Activated naive CD8-positive, alpha-beta T cell (primary cell): ENCODE results near the gene C4orf51.
"Not testable (repeated sequence)": the region's sequence is repeated elsewhere in the genome, so short reads cannot be mapped to it uniquely, and the experiment has no call there.

Experiments
- H3K27ac Mint-ChIP-seq: one replicate; pipeline ENCODE4 v1.8.0; 2021; ENCODE audit warnings: mixed read lengths
- H3K27me3 Mint-ChIP-seq: one replicate; pipeline ENCODE4 v1.8.0; 2021; ENCODE audit warnings: mixed read lengths
- H3K36me3 Mint-ChIP-seq: one replicate; pipeline ENCODE4 v1.8.0; 2021; ENCODE audit warnings: mixed read lengths
- H3K4me1 Mint-ChIP-seq: one replicate; pipeline ENCODE4 v1.8.0; 2021; ENCODE audit warnings: low read depth, mixed read lengths
- H3K4me3 Mint-ChIP-seq: one replicate; pipeline ENCODE4 v1.8.0; 2021; ENCODE audit warnings: mild to moderate bottlenecking, mixed read lengths
- H3K9me3 Mint-ChIP-seq: one replicate; pipeline ENCODE4 v1.8.0; 2021; ENCODE audit warnings: low read depth, mixed read lengths

Gene C4orf51

DNA sequence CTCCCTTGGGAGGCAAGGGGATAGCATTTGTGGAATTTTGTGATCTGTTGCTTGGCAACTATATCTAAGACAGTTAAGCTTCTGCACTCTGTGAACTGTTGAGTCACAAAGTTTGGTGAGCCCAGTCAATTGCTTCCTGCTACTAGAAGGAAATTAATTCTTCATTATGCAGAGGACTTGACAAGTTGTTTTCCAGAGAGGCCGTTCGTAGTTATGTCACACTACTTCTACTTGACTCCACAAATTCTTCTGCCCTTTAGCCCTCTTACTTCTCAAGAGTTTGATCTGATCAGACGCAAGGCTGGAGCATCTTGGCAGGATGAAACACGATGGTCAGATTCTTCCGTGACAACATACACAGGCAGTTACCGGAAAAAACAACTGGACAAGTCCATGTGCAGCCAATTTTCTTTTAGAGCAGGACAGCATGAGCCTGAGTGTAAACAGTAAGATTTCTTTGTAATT, at the start of gene C4orf51:
Gene C4orf51, plus strand, starts transcription at position 156 of the 465 bp plus-strand sequence. Its CDS starts 58 bp downstream, at position 214.
- Mint-ChIP-seq H3K9me3 (peaks cover 13% of the 10 kb centered on the region), H3K4me3 (no peak within 1 kb of the TSS), H3K36me3 (no peaks in the 10 kb centered on the region), H3K27me3 (peaks cover 6% of the 10 kb centered on the region), H3K4me1 (no peaks in the 10 kb centered on the region), H3K27ac (no peak within 1 kb of the TSS)

DNA sequence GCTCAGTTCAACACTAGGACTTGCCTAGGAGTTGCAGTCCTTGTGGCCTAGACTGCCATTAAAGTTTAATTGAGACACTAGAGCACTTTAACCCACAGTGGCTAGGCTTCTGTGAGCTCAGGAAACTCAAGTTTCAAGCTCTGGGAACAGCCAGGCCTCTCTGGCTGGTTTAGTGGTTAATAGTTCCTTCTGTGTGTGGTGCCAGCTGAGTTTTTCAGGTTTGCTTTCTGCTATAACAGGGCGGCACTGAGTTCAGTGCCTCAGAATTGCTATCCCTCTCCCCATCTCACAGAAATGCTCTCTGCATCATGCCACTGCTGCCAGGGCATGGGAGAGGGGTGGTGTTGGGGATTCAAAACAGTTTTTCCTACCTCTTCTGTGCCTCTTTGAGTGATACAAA, 44.8 kb upstream of the C4orf51 start:
- Mint-ChIP-seq H3K9me3 (no peaks in the 10 kb centered on the region), H3K4me3 (no peak overlapping the region), H3K27me3 (no peaks in the 10 kb centered on the region), H3K4me1 (peaks cover 9% of the 10 kb centered on the region), H3K36me3 (peaks cover 22% of the 10 kb centered on the region), H3K27ac (no peak overlapping the region)

DNA sequence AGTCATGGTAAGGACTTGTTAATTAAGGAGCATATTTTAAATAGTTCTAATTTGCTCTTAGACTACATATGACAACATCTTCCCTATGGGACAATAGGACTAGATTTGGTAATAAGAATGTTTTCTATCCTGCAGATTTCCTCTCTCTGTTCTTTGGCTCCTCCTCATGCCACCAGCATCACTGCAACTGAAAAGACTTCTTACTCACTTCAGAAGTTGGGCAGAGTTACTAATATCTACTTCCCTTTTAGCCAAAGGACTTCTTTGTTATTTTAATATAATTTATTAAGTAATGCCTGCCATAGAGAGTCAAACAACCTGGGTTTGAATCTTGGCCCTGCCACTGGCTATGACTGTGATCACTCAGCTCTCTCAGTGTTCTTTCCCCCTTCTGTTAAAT, 44.3 kb upstream of the C4orf51 start:
- no peaks in the 10 kb centered on the region for H3K9me3 Mint-ChIP-seq
- no peak overlapping the region for H3K27ac Mint-ChIP-seq
- H3K36me3 Mint-ChIP-seq = peaks cover 21% of the 10 kb centered on the region
- peaks cover 9% of the 10 kb centered on the region for H3K4me1 Mint-ChIP-seq
- no peak overlapping the region for H3K4me3 Mint-ChIP-seq
- no peaks in the 10 kb centered on the region for H3K27me3 Mint-ChIP-seq

DNA sequence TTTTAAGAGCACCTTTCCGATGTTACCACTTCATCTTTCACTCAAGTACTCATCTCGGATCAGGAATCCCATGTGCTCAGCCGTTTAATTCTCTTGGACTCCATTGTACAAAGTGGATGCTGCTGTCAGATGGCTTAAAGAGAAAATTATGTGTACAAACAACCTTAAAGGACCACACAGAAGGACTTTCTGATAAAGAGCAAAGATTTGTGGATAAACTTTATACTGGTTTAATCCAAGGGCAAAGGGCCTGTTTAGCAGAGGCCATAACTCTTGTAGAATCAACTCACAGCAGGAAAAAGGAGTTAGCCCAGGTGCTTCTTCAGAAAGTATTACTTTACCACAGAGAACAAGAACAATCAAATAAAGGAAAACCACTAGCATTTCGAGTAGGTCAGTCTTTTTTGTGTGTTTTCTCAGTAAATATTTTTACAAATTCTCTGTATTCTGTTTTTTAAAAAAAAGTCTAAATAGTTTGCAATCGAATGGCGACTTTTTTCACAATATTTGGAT, 40.7 kb upstream of the C4orf51 start:
- H3K9me3 Mint-ChIP-seq = no peaks in the 10 kb centered on the region

DNA sequence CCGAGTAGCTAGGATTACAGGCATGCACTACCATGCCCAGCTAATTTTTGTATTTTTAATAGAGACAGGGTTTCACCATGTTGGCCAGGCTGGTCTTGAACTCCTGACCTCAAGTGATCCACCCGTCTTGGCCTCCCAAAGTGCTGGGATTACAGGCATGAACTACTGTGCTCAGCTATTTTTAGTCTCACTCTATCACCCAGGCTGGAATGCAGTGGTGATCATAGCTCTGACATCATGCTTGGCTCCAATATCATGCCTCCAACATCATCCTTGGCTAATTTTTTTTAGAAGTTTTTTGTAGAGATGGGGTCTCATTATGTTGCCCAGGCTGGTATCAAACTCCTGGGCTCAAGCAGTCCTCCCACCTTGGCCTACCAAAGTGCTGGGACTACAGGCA, 39.7 kb upstream of the C4orf51 start:
- not testable (repeated sequence) for H3K27me3 Mint-ChIP-seq, H3K9me3 Mint-ChIP-seq, H3K27ac Mint-ChIP-seq, H3K4me1 Mint-ChIP-seq, H3K4me3 Mint-ChIP-seq
- peaks cover 32% of the 10 kb centered on the region for H3K36me3 Mint-ChIP-seq

More for the DNA sequence above, 40.7 kb upstream of the C4orf51 start:
- Mint-ChIP-seq H3K4me1 (no peaks in the 10 kb centered on the region), H3K27ac (no peak overlapping the region), H3K36me3 (peaks cover 30% of the 10 kb centered on the region), H3K27me3 (no peaks in the 10 kb centered on the region), H3K4me3 (no peak overlapping the region)

DNA sequence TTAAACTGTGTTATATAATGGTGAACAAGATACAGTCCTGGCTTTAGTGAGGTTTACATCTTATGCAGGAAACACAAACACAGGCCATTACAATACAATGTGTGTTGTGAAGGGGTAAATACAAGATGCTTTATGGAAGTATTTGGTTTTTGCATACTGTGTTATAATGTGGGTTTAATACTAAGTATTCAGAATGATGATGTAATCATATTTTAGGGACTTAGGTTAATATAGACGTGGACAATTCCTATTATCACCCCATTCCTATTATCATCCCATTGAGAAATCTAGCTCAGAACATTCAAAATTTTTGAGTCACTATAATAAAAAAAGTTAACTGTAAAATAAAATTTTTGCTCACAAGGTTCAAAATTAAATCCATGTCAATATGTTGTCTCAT, 36.7 kb upstream of the C4orf51 start:
- Mint-ChIP-seq H3K36me3 (peaks cover 43% of the 10 kb centered on the region), H3K4me3 (no peak overlapping the region), H3K9me3 (no peaks in the 10 kb centered on the region), H3K27me3 (no peaks in the 10 kb centered on the region), H3K27ac (no peak overlapping the region), H3K4me1 (no peaks in the 10 kb centered on the region)

DNA sequence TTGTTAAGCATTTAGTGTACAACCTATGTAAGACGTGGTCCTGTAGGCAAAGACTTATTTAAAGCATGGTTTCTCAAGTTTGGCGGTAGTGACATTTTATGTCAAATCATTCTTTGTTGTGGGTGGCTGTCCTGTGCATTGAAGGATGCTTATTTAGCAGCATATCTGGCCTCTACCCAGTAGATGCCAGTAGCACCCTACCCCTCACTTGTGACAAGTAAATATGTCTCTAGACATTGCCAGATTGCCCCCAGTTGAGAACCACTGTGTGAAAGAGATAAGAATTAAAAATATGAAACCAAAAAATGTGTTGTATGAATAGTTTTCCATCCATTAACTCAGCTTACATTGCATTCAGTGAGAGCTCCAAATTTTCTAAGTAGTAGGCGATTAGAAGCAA, 35.2 kb upstream of the C4orf51 start:
- peaks cover 35% of the 10 kb centered on the region for H3K36me3 Mint-ChIP-seq

DNA sequence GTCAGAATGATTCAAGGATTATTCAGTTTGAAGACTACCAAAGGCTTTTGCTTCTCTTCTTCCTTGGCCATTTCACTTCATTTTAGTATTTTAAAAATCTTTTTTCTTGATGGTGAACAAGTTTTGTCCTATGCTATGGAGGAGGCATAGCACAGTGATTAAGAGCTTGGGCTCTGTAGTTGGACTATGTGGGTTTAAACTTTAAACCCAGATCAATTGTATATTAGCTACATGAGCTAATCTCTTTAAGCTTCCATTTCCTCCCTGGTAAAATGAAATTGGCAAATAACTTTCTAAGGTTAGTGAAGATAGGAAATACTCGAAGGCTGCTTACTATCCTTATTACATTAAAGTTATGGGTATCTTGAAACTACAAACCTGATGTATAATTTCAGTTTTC, 23.8 kb upstream of the C4orf51 start:
- H3K4me3 Mint-ChIP-seq = no peak overlapping the region
- no peak overlapping the region for H3K27ac Mint-ChIP-seq
- no peaks in the 10 kb centered on the region for H3K4me1 Mint-ChIP-seq
- no peaks in the 10 kb centered on the region for H3K27me3 Mint-ChIP-seq
- peaks cover 63% of the 10 kb centered on the region for H3K36me3 Mint-ChIP-seq
- H3K9me3 Mint-ChIP-seq = peaks cover 8% of the 10 kb centered on the region

More for the DNA sequence above, 35.2 kb upstream of the C4orf51 start:
- Mint-ChIP-seq H3K27me3 (no peaks in the 10 kb centered on the region), H3K4me1 (no peaks in the 10 kb centered on the region), H3K27ac (no peak overlapping the region), H3K9me3 (no peaks in the 10 kb centered on the region), H3K4me3 (no peak overlapping the region)

DNA sequence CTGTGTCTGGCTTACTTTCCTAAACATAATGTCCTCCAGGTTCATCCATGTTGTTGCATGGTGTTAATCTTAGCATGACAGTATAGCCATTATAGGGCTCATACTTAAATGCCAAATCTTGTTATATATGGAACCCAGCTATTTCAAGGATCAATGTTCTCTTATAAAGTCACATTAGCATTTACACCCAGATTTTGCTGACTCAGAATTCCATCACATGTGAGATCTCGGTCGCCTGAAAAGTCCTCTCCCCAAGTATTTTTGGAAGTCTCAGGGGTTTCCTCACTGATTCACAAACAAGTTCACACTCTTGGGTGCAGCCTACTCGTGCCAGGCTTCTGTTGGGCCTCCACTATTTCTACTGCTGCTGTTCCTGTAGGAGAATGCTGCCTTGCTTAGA, 19.9 kb upstream of the C4orf51 start:
- H3K4me1 Mint-ChIP-seq = no peaks in the 10 kb centered on the region
- H3K4me3 Mint-ChIP-seq = no peak overlapping the region
- H3K27me3 Mint-ChIP-seq = no peaks in the 10 kb centered on the region
- no peak overlapping the region for H3K27ac Mint-ChIP-seq
- H3K9me3 Mint-ChIP-seq = peaks cover 22% of the 10 kb centered on the region
- H3K36me3 Mint-ChIP-seq = peaks cover 64% of the 10 kb centered on the region

DNA sequence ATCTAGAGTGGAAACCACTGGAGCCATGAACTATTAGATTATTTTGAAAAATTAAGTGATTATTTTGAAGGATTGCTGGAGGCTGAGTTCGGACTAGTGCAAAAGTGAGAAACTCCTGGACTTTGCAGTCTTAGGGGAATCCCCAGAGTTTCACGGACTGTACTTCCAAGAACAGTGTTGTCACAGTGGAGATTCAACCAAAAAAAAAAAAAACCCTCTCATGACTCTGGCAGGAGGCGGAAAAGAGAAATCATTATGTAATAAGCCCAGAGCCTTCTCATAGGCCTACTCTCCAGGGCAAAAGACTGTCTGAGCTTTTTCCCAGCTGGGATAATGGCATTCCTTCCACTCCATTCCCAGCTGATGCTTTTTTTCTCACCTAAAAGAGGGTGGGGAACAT, 16.8 kb upstream of the C4orf51 start:
- H3K27ac Mint-ChIP-seq = no peak overlapping the region
- peaks cover 42% of the 10 kb centered on the region for H3K36me3 Mint-ChIP-seq
- H3K4me3 Mint-ChIP-seq = no peak overlapping the region
- H3K27me3 Mint-ChIP-seq = no peaks in the 10 kb centered on the region
- no peaks in the 10 kb centered on the region for H3K4me1 Mint-ChIP-seq
- H3K9me3 Mint-ChIP-seq = peaks cover 22% of the 10 kb centered on the region

DNA sequence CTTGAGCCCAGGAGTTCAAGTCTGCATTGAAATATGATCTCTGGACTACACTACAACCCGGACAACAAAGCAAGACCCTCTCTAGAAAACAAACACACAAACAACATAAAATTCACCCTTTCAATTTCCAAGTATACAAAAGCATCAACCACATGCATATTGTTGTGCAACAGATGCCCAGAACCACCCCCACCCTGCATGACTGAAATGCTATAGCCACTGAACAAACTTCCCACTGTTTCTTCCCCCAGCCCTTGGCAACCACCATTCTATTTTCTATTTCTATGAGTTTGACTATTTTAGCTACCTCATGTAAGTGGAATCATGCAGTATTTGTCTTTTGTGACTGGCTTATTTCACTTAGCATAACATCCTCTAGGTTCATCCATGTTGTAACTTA, 14.2 kb upstream of the C4orf51 start:
- Mint-ChIP-seq H3K4me3 (no peak overlapping the region), H3K27me3 (no peaks in the 10 kb centered on the region), H3K9me3 (peaks cover 22% of the 10 kb centered on the region)

DNA sequence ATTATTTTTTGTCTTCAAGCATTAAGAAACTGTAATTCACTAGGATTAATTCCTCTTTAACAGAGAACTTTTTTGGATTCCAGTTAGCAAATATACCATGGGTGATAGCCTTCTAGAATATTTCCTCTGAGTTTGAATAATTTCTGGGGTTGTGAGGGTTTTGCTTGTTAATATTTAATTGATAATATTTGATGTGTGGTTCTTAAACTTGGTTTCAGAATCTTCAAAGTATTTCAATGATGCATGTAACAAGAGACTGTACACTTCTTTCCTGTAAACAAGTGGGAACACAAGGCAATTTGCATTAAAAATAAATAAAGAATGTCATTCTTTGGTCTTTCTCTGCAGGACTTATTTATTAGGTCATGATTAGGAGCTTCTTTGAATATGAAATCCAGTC, 9.5 kb upstream of the C4orf51 start:
- Mint-ChIP-seq H3K4me3 (no peak overlapping the region), H3K9me3 (peaks cover 7% of the 10 kb centered on the region), H3K27ac (no peak overlapping the region), H3K36me3 (no peaks in the 10 kb centered on the region), H3K27me3 (no peaks in the 10 kb centered on the region), H3K4me1 (no peaks in the 10 kb centered on the region)

More for the DNA sequence above, 14.2 kb upstream of the C4orf51 start:
- H3K36me3 Mint-ChIP-seq = peaks cover 19% of the 10 kb centered on the region
- no peak overlapping the region for H3K27ac Mint-ChIP-seq
- no peaks in the 10 kb centered on the region for H3K4me1 Mint-ChIP-seq

DNA sequence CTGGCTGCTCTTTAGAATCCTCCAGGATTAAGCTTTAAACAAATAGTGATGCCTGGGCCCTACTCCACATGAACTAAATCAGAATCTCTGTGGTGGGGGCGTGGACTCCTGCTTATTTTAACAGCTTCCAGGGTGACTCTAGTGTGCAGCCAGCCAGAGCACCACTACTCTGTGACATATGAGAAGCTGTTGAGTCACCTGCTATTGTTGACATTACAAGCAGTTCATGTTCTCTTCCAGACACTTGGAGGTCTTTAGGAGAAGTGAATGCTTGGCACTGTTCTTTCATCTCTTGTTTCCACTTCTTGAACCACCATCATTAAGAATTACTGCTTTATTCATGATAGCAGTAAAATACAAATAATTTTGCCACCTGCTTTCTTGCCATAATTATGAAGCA, 426 bp upstream of the C4orf51 start:
- H3K27ac Mint-ChIP-seq = no peak overlapping the region
- H3K4me1 Mint-ChIP-seq = no peaks in the 10 kb centered on the region
- H3K27me3 Mint-ChIP-seq = peaks cover 6% of the 10 kb centered on the region
- no peak overlapping the region for H3K4me3 Mint-ChIP-seq
- H3K9me3 Mint-ChIP-seq = peaks cover 13% of the 10 kb centered on the region
- no peaks in the 10 kb centered on the region for H3K36me3 Mint-ChIP-seq

DNA sequence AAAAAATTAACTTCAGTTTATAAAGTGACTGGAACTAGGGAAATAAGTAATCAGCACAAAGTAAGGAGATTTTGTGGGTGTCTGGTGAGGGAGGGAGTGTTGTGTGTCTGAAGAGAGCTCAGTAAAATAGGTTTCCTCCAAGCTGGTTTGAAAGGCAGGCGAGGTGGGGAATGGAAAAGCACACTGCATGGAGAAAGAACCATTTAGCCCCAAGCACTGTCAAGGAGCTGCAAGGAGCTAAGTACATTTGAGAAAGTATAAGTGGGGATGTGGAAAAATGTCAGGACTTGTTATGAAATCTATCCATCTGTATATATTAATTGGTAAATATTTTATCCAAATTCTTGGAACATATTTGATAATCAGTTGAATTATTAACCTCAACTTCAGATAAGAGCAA, 956 bp downstream of the C4orf51 start:
- H3K4me1 Mint-ChIP-seq = no peaks in the 10 kb centered on the region
- no peak overlapping the region for H3K4me3 Mint-ChIP-seq
- peaks cover 6% of the 10 kb centered on the region for H3K27me3 Mint-ChIP-seq
- peaks cover 13% of the 10 kb centered on the region for H3K9me3 Mint-ChIP-seq
- H3K36me3 Mint-ChIP-seq = no peaks in the 10 kb centered on the region
- H3K27ac Mint-ChIP-seq = no peak overlapping the region

DNA sequence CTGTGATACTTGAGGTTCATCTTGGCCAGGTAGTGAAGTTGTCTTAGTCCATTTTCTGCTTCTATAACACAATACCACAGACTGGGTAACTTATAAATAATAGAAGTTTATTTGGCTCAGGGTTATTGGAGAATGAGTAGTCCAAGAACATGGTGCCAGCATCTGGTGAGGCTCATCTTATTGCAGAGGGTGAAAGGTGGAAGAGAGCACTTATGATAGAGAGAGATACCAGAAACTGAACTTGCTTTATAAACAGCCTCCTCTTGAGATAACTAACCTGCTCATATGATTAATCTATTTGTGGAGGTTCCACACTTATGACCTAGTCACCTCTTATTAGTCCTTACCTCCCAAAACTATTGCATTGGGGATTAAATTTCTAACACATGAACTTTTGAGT, 1.6 kb downstream of the C4orf51 start:
- peaks cover 6% of the 10 kb centered on the region for H3K27me3 Mint-ChIP-seq
- no peak overlapping the region for H3K27ac Mint-ChIP-seq
- no peaks in the 10 kb centered on the region for H3K36me3 Mint-ChIP-seq
- H3K9me3 Mint-ChIP-seq = peaks cover 13% of the 10 kb centered on the region
- H3K4me3 Mint-ChIP-seq = no peak overlapping the region
- H3K4me1 Mint-ChIP-seq = no peaks in the 10 kb centered on the region

DNA sequence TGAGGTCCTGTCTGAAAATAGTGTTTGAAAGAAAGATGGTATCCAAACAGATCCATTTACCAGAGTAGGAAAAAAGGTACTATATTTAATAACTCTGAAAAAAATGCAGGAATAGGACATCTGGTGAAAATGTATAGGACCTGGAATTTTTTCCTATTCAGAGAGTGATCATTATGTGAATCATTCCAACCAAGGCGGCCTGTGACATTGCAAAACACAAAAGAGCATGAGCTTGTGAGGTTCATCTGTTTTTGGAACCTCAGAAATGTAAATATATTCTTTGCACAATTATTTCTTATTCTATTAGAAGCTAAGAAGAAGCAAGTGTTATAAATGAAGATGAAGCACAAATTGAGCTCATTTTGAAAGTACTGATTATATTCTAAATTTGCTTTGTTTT, 2.0 kb downstream of the C4orf51 start:
- H3K4me3 Mint-ChIP-seq = no peak overlapping the region
- no peak overlapping the region for H3K27ac Mint-ChIP-seq
- no peaks in the 10 kb centered on the region for H3K36me3 Mint-ChIP-seq
- peaks cover 6% of the 10 kb centered on the region for H3K27me3 Mint-ChIP-seq
- no peaks in the 10 kb centered on the region for H3K4me1 Mint-ChIP-seq
- peaks cover 11% of the 10 kb centered on the region for H3K9me3 Mint-ChIP-seq
